Hepatocyte (in vitro differentiated cells): ENCODE results near the gene ZNF462.

Experiments
- EZH2 ChIP-seq: fragments of 200-600 bp; sonication (generic); IDR thresholded peaks from 2 replicates; pipeline ENCODE4 v1.6.1; 2016; ENCODE audit warnings: antibody characterized with exemption, mild to moderate bottlenecking, borderline replicate concordance
- EZH2phosphoT487 ChIP-seq: fragments of 200-600 bp; sonication (generic); IDR thresholded peaks from one replicate; pipeline ENCODE4 v1.6.1; 2018; ENCODE audit warnings: antibody characterized with exemption, mild to moderate bottlenecking, low read depth, moderate library complexity; ENCODE audit not compliant: unreplicated experiment, severe bottlenecking
- TF ChIP-seq, protein P1 (sequence below): fragments of 200-600 bp; sonication (generic); IDR thresholded peaks from 2 replicates; pipeline ENCODE4 v1.5.1; 2016; ENCODE audit warnings: antibody characterized with exemption, mild to moderate bottlenecking; ENCODE audit not compliant: poor library complexity

DNA sequence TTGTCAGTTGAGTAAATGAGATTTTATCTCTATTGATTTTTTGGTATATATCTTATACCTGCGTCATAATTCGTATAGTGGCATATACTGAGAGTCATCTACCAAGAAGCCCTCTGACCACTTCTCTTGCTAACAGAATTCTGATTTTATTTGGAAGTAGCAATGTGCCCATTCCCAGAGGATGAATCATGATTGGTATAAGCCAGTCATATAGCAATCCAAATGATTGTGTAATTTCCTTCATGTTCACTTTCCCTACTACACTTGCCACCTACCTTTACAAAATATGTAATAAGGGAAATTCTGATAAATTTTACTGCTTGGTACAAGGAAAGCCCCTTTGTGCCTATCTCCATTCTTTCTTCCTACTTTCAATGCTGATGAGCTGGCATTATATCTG, 16.1 kb upstream of the ZNF462 start:
- TF ChIP-seq, protein P1, sequence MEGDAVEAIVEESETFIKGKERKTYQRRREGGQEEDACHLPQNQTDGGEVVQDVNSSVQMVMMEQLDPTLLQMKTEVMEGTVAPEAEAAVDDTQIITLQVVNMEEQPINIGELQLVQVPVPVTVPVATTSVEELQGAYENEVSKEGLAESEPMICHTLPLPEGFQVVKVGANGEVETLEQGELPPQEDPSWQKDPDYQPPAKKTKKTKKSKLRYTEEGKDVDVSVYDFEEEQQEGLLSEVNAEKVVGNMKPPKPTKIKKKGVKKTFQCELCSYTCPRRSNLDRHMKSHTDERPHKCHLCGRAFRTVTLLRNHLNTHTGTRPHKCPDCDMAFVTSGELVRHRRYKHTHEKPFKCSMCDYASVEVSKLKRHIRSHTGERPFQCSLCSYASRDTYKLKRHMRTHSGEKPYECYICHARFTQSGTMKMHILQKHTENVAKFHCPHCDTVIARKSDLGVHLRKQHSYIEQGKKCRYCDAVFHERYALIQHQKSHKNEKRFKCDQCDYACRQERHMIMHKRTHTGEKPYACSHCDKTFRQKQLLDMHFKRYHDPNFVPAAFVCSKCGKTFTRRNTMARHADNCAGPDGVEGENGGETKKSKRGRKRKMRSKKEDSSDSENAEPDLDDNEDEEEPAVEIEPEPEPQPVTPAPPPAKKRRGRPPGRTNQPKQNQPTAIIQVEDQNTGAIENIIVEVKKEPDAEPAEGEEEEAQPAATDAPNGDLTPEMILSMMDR, result no peak
- TF ChIP-seq EZH2phosphoT487 (no peak), EZH2 (no peak)
